NOMO-1 treated with dmso at 0.1 percent for 144 hours (cell line): ENCODE measurements around the gene SLC38A10.

ENCODE experiments used
- DNase-seq: peaks from one replicate; lab custom pipeline; 2025; ENCODE audit not compliant: unreplicated experiment; lab: John Stamatoyannopoulos, UW

SLC38A10 gene

DNA sequence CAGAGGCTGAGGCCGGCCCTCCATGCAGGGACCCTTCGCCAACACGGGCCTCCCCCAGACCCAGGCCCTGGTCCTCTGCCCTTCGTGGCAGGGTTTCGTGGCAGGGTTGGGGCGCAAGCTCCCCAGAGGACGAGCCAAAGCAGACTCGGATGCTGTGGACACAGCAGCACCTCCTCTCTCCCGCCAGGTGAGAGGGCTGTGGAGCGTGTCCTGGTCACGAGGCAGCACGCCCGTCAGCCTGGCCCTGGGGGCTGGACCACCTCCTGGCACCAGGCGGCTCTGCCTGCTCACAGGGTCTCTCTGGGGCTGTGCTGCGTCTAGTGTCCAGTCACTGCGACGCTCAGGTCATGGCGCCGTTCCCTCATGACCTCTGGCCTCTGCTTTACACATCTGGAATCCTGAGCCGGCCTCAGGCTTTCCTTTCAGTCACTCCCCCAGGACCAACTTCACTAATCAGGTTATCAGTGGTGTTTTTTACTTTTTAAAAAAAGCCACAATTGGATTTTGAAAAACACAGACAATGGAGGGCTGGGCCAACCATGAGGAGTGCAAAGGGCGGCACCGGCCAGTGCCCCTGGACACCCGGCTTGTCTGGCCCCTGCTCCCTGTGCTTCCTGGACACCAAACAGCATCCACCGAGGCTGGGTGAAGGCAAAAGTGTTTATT is 50.6 kb downstream of the SLC38A10 start:
- no peak for DNase-seq

DNA sequence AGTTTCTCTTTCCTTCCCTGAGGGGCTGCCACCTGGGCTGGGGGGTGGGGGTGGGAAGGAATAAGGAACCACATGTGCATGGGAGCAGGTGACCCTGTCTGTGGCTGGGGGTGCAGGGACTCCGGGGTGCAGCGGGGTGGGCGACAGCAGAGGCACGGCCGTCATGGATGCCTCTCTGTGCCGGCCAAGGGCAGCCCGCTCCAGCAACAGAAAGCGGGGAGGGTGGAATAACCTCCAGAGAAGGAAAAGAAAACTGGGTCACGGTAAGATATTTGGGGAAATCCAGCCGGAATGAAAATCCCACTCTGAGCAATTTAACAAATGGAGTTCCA is 51.8 kb downstream of the SLC38A10 start:
- DNase-seq = no peak

DNA sequence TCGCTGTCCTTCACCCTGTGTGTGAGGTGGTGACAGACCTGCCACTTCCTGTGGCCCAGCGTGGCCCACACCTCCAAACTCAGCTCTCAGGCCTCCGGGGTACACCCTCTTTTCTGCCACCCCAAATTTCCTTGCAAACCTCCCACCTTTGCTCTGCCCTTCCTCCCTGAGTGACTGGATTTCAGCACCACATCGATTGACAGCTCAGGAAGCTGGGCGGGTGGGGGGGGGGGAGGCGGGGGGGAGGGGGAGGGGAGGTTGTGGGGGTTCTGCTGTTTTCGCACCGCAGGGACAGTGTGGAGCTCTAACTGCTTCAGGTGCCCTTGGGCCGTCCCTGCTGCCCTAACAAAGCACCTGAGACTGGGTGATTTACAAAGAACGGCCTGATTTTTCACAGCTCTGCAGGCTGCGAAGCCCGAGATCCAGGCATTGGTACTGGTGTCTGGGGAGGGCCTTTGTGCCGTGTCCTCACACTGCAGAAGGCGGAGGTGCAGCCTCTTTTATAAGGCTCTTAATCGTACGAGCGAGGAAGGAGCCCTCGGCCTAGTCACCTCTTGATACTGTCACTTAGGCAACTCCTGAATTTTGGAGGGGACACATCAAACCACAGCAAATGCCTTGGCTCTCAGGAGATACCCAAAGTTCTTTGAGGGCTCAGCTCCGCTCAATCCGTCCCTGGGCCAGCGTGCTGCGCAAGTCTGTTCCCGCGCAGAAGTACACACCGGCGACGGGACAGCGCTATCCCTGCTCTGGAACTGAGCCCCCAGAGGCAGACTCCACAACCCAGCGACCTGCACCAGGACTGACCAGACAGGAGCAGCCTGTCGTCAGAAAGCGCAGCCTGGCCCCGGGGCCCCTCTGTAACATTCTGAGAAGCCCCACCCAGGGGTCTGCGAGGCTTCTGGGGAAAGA is 52.4 kb downstream of the SLC38A10 start:
- DNase-seq = no peak

DNA sequence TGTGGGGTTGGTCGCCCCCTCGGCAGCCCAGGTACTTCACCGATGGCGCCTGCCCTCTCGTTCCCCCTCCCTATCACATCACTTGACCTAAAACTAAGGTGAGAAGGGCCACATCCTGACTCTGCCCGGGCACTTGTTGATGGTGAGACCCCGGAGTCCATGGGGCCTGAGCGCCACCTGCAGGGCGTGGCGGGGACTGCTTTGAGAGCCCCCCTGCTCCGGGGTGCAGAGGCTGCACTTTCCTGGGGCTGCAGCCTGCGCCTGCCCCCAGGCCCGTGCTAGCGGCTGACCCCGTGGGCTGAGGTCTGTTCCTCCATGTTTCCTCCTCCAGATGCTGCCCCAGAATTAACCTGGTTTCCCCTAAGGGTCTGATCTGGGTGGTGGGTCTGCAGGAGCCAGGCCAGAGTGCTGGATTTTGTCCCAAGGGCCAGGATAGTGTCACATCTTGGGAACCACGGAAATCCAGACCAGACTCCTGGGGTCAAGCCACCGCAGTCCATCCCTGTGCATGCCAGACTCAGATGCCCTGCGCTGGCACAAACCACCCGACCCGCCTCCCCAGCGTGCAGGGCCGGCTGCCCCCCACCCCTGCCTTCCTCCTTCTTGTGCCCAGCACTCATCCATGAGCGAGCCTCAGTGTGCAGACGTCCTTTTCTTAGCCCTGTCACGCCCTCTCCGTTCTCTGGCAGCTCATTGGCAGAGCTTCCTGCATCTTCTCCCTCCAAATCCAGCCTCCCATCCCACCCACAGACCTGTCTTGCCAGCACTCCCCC is 53.3 kb downstream of the SLC38A10 start:
- DNase-seq = peak; percentile 46

DNA sequence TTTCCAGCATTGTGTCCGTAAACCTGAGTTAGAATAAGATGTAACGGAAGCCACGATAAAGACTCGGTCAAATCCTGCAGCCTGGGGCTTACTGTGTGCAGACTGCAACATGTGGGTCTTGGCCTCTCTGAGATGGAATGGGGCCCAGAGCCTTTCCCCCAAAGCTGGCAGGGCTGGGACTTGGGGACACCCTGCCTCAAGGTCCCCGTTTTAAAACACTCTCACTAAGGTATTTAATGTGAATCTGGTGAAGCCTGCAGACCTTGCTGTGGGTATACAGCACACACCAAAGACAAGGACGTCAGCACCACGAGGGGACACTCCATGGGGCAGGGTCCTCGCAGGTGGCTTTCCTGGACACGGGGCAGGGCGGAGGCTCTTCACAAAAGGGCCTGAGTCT is 53.9 kb downstream of the SLC38A10 start:
- no peak for DNase-seq

DNA sequence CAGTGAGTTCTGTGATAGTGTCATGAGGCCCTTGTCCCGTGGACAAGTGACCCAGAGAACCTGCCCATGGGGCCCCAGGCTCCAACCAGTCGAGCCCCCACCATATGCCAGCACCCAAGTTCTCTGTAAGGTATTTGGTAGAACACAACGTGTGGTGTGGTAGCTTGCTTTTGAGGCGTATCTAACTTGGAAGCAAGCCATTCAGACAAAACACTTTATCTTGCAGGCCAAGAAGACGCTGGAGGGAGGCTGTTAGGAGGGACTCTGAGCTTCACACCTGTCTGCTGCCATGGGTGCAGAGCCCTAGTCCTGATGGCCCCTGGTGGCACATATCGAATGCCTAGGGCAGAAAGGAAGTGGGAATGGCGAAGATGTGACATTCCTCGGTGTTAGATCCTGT is 54.3 kb downstream of the SLC38A10 start:
- no peak for DNase-seq

DNA sequence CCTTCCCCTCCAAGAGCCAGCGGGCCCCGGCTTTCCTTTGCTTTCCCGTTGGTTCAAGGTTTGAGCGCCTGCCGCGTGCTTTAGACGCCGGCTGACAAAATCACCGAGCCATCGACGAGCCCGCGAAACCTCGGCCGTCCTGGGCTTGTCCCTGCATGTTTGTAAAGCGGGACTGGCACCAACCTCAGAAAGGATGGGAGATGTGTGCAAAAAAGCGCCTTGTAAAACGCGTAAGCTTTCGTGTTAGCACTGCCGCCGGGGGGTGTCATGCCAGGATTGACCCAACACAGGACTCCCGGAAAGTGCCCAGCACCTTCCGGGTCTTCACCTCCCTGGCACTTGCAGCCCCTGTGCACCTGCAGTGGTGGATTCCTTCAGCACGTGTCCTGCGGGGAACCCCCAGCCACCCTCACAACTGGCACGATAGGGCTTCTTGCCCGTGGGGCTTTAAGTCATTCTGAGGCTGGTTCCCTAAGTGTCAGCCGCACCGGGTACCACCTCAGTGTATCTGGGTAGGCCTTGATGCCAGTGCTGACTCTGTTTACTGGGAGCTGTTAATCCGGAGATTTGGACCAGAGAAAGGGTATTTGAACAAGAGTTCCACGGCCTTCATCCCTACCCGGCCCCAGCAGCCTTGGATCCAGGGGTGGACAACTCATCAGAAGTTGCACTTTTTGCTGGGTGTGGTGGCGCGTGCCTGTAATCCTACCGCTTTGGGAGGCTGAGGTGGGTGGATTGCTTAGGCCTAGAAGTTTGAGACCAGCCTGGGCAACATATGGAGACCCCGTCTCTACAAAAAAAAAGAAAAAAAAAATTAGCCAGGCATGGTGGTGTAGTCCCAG is 55.2 kb downstream of the SLC38A10 start:
- DNase-seq = peak; percentile 24

DNA sequence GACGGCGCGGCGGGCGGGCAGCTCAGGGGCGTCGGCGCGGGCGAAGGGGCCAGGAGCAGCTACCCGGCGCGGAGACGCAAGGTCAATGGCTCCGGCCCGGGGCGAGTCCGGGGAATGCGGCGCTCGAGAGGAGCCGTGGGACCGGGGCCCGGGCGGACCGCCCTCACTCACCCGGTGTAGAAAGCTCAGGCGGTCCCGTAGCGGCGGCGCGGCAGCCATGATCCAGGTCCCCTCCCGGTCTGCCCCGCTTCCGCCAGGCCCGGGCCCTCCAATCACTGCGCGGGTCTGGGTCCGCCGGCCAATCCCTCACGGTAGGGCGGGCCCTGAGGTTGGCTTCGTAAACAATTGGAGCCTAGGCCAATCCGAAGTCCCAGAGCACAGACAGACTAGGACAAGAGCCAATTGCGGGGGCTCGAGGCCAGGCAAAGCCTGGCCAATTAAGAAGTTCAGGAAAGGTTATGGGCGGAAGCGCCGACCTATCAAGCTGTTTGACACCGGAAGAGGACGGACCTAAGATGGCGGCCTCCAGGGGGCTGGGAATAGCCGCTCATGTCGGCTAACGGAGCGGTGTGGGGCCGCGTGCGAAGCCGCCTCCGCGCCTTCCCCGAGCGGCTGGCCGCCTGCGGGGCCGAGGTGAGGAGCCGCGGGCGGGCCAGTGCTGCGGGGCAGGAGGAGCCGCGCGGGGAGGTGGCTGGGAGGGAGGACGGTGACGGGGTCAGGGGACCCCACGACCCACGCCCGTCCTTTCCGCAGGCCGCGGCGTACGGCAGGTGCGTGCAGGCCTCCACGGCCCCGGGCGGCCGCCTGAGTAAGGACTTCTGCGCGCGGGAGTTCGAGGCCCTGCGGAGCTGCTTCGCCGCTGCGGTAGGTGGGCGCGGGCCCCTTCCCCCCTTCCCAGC is 56.0 kb downstream of the SLC38A10 start, which contains the start of the genes NDUFAF8 and TEPSIN:
NDUFAF8 (plus strand) TSS at position 504 of the 899 bp plus-strand sequence; CDS start at position 550, 46 bp downstream.
TEPSIN (minus strand) TSS at position 241 of the 899 bp plus-strand sequence; CDS start at position 219, 22 bp downstream.
- peak; percentile 99 for DNase-seq

DNA sequence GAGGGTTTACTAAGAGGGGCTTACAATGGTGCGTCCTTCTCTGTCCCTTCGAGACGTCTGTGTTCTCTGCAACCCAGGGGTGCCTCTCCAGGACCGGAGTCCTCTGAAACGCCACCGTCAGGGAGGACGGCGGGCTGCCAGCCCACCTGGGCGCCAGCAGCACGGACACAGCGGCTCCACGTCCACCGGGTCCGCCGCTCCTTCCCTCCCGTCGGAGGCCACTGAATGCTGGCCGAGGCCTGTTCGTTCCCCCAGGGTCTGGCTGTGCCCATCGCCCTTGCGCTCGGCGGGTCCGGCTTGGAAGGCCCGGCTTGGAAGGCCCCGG is 56.7 kb downstream of the SLC38A10 start:
- no peak for DNase-seq

DNA sequence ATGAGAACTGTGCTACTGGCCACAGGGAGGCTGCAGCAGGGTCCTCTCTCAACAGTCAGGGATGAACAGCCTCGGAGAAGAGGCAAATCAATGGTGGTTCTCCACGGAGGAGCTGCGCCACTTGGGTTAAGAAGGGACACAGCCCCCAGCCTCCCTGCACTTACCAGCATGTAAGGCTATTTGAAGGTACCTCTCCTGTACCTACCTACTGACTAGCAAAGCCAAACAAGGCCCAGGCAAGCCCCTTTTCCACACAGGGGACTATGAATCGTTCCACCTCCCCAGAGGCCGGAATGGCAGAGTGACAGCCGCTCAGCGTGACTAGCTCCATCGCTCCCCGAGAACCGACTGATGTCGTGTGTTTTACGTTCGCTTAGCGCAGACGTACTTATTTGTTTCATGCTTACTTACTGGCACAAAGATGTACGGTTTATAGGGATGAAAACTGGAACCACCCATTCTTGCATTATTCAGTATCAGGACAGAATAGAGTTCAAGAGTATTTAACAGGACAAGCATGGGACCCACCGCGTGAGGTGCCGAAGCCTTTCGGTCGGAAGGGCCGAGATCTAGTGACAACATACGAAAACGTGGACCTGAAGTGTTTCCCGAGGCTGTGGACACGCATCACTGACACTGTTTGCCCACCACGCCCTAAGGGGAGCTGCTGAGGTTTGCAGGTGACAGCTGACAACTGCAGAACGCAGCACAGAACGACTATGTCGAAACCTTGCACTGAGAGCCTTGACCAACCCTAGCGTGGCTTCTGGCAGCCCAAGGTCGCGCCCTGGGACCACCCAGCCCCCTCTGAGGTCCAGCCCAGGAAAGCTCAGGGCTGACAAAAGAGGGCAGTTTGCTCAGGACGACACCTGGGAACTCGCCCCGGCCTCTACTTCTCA is 57.3 kb downstream of the SLC38A10 start:
- DNase-seq = no peak

DNA sequence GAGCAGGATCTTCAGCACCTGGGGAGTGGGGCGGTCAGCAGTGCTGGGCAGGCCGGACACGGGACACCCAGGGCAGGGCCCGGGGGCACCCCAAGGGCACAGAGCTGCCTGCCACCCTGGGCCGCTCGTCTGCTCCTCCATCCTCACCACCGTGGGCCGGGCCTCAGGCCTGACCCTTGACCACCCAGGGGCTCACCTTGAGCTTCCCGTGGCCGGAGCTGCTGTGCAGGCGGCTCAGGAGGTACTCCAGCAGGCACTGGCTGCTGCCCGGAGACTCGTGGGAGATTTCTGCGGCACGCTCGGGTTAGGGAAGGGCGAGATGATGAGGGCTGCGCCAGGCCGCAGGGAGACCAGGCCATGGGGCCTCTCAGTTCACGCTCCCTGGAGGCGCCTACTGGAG is 58.3 kb downstream of the SLC38A10 start:
- no peak for DNase-seq

DNA sequence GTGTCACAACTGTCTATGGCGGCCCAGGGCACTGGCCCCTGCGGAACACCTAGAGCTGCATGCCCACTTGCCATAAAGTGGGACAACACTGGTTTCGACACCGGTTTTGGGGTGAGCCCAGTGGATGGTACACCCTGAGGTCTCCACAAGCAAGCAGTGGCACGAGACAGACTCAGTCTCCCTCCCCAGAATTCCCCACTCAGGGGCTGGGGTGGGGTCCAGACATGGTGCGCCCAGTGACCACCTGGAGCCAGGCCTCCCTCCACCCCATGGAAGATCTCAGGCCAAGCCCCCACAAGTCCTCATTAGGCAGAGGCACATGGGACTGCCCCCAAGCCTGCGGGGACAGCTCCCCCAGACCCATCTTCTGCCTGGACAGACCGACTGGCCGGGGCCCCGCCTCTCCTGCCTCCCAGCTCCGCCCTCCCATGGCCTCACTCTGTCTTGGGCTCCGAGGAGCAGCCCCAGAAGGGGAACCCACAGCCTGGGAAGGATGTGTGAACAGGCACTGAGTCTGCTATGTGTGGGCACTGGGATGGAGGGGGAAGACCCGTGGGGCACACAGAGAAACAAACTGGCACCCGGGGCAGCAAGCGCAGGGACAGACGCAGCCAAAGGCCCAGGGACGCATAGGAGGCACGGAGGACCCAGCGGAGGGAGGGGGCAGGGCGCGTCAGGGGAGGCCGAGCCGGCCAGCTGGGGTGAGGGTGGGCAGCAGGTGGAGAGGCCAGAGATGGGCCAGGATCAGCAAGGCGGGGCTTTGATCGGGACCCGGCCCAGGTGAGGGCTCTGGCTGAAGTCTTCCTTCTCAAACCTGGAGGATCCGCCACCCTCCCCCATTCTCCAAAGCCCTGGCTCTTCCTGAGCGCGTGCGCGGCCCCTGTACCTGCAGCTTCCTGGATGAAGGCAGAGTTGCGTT is 59.0 kb downstream of the SLC38A10 start:
- DNase-seq = no peak

DNA sequence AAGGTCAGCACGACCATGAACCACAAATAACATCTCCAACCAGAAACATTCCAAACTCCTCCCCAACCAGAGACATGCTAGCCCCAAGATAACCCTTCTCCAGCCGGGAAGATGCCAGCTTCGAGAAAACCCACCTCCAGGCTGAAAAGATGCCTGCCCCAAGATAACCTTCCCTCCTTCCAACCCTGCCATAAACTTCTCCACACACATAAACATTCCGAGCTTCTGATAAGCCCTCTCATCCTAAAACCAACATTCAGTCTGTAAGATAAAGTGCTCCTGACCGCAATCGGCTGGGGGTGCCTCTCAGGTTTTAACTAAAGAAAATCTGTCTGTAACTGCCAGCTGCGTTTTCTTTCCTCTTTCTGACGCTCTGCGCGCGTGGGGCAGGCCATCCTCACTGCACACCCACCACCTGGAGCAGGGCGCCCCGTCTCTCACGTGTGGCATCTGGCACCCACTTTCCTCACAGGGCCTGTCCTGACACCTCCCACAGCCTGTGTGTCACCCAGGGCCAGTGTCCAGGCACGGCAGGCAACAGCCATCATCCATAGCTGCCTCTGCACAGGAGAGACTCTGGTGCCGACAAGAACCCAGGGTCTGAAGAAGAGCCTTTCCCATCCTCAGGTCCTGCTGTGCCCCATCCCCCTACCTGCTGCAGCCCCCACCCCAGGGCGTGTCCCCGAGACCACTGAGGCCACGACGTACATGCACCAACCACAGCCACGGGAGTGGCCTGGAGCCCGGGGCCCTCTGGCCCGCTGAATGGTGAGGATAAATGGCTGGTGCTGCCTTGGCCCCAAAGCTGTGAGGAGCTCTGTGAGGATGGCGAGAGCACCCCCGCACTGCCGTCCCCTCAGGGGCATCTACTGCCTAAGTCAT is 59.9 kb downstream of the SLC38A10 start:
- no peak for DNase-seq

DNA sequence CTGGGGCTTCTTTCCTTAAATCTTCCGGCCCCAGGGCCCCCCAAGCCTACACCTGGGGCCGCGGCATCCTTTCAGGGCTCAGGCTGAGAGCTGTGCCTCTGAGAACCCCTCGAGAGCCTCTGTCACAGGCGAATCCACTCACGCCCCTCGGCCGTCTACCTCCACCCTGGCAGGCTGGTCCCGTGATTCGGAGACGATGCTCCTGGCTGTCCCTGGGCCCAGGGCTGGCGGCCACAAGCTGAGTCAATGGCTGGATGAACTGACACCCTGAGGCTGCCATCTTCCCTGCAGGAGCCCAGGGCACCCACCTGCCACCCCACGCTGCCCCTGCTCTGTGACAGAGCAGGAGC is 60.6 kb downstream of the SLC38A10 start:
- DNase-seq = no peak

DNA sequence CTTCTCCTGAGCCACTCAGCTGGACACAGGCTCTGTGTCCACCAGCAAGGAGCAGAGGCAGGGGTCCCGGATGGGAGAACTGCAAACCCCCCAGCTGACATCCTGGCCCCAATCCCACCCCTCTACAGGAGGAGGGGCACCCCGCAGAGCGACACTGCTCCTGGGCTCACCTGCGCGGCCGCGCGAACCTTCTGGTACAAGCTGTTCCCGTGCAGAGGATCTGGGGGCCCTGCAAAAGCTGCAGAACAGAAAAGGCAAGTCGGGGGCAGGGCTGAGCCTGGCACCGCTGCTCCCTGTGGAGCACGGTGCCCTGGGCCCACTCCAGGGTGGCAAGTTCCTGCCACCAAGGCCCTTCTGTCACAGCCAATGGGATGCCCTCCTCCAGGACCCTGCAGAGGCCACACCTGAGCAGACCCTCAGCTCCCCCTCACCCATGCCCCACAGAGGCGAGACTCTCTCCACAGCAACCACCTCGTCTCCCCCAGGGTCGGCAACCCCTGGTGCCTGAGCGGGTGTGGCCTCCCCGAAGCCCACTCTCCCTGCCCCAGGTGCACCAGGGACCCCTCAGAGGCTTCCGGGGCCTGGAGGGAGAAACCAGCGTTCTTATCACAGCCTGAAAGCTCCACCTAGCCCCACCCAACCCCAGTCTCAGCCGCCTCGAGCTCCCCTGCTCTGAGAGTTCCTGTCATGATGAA is 61.1 kb downstream of the SLC38A10 start:
- no peak for DNase-seq

DNA sequence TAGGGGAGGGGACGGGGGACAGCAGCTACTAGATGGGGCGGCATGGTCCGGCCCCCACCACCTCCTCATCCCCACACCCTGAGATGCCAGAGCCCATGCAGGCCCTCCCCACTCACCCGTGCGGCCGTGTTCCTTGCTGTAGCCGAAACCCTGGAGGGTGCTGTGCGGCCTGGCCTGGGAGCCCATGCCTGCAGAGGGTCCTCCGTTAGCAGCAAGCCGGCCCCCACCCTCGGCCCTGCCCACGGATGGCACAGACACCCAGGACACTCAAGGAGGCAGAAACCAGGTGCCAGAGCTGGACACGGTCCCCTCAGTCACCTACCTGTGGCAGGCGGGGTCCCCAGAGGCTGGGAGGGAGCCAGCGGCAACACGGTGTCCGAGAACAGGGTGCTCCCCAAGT is 61.8 kb downstream of the SLC38A10 start:
- no peak for DNase-seq
